Measurements from ENCODE around the gene CLCN3. TPM values are rescaled to one million over a fixed set of nuclear protein-coding genes. Genes with fewer than 3 reads are reported as not detected.
A peak's percentile ranks its signal among the peaks of the same experiment; 100 is the strongest.

Gene CLCN3
- total and polyA plus RNA-seq, 2 experiments from 2014 or later, result 10.9 to 22.9 TPM

- TF ChIP-seq NANOG (IDR thresholded peaks at IDR 0.05; ENCODE audit: borderline replicate concordance) (no peak), CREB1 (CRISPR knock-in tag; IDR thresholded peaks at IDR 0.05; ENCODE audit: low read depth) (no peak), ZNF331 (CRISPR knock-in tag; IDR thresholded peaks at IDR 0.05; ENCODE audit: low read depth) (no peak), ZNF114 (CRISPR knock-in tag; IDR thresholded peaks at IDR 0.05) (no peak), CTCF (conservative IDR thresholded peaks at IDR 0.05; ENCODE audit: low read depth in 2 of 2) (no peak), STAT1 (IDR thresholded peaks at IDR 0.05; ENCODE audit: unreplicated experiment) (no peak)
- TF ChIP-seq, protein P1, sequence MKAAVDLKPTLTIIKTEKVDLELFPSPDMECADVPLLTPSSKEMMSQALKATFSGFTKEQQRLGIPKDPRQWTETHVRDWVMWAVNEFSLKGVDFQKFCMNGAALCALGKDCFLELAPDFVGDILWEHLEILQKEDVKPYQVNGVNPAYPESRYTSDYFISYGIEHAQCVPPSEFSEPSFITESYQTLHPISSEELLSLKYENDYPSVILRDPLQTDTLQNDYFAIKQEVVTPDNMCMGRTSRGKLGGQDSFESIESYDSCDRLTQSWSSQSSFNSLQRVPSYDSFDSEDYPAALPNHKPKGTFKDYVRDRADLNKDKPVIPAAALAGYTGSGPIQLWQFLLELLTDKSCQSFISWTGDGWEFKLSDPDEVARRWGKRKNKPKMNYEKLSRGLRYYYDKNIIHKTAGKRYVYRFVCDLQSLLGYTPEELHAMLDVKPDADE (IDR thresholded peaks at IDR 0.05), result no peak
Measured at GRCh38 chr4:169617306-169617705, 3.1 kb upstream of the CLCN3 start (continued).

DNA sequence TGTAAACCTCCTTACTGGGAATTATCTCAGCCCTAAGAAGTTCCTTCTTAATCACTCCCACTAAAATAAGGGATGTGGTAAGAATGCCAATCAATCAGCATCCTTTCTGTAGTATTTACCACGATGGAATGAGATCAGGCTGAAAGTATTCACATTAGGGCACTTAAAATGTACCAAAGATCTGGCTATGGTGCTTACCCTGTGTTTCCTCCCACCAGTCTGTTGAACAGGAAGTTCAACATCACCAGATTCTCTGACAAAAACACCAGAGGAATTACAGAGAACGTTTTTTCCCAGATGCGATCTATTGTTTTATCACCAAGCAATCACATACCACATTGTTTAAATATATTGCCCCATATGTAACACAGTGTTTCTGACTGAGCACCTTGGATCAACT lies 2.1 kb upstream of the CLCN3 start:
- H3K4me1 Mint-ChIP-seq, result peaks cover 18% of the 10 kb centered on the region
- ATAC-seq (no peak), DNase-seq (ENCODE audit: low spot score) (no peak)
- Histone ChIP-seq H3K9me2 (ENCODE audit: insufficient read depth) (no peaks in the 10 kb centered on the region), H3K4me1 (ENCODE audit: insufficient read depth) (0 out of 2 replicates have a peak, but pooled peaks cover 17% of the 10 kb centered on the region), H3K79me2 (replicated peaks; ENCODE audit: insufficient read depth) (peaks cover 27% of the 10 kb centered on the region), H3F3A (replicated peaks; ENCODE audit: low read depth) (0 out of 2 replicates have a peak, but pooled peaks cover 3% of the 10 kb centered on the region), H3K27me3 (ENCODE audit: insufficient read depth) (no peaks in the 10 kb centered on the region), H3K36me3 (ENCODE audit: insufficient read depth) (no peaks in the 10 kb centered on the region), H3K27ac (ENCODE audit: low read depth) (no peak overlapping the region), H4K20me1 (replicated peaks; ENCODE audit: insufficient read depth) (no peaks in the 10 kb centered on the region), H3K4me2 (no peak overlapping the region), H2AFZ (no peak overlapping the region), H3K4me3 (no peak overlapping the region)
- TF ChIP-seq CTCF (conservative IDR thresholded peaks at IDR 0.05; ENCODE audit: low read depth in 2 of 2), result no peak
- no peaks in the 10 kb centered on the region for H3K27me3 Mint-ChIP-seq (ENCODE audit: insufficient read depth, low read depth, poor library complexity)
- H3K9me3 Mint-ChIP-seq, result no peaks in the 10 kb centered on the region; the same call in 2 of the 3 replicates
- H3K36me3 Mint-ChIP-seq (ENCODE audit: low read depth), result no peaks in the 10 kb centered on the region
- no peak overlapping the region for H3K27ac Mint-ChIP-seq
- H3K4me3 Mint-ChIP-seq, result no peak overlapping the region

GRCh38 chr4:169618986-169619385 lies 1.4 kb upstream of the CLCN3 start:
- Histone ChIP-seq H3K79me2 (replicated peaks; ENCODE audit: insufficient read depth) (peaks cover 34% of the 10 kb centered on the region), H3K4me2 (peak overlapping the region; percentile 99; the same call in 1 of the 2 replicates), H2AFZ (peak overlapping the region; percentile 35; the same call in 1 of the 2 replicates), H4K20me1 (replicated peaks; ENCODE audit: insufficient read depth) (no peaks in the 10 kb centered on the region), H3K4me1 (ENCODE audit: insufficient read depth) (0 out of 2 replicates have a peak, but pooled peaks cover 17% of the 10 kb centered on the region), H3K4me3 (peak overlapping the region; percentile 84), H3F3A (replicated peaks; ENCODE audit: low read depth) (0 out of 2 replicates have a peak, but pooled peaks cover 3% of the 10 kb centered on the region), H3K27me3 (ENCODE audit: insufficient read depth) (no peaks in the 10 kb centered on the region), H3K36me3 (ENCODE audit: insufficient read depth) (no peaks in the 10 kb centered on the region), H3K27ac (ENCODE audit: low read depth) (no peak overlapping the region), H3K9me2 (ENCODE audit: insufficient read depth) (no peaks in the 10 kb centered on the region)
- TF ChIP-seq STAT1 (IDR thresholded peaks at IDR 0.05; ENCODE audit: unreplicated experiment), result no peak
- TF ChIP-seq EZH2phosphoT487 (IDR thresholded peaks at IDR 0.05; ENCODE audit: unreplicated experiment), result no peak
- no peak for TF ChIP-seq NANOG (IDR thresholded peaks at IDR 0.05; ENCODE audit: borderline replicate concordance)
- peaks cover 18% of the 10 kb centered on the region for H3K4me1 Mint-ChIP-seq
- H3K4me3 Mint-ChIP-seq, result peak overlapping the region; percentile 96
- ATAC-seq, result no peak
- H3K9me3 Mint-ChIP-seq, result no peaks in the 10 kb centered on the region; the same call in 2 of the 3 replicates
- no peaks in the 10 kb centered on the region for H3K27me3 Mint-ChIP-seq (ENCODE audit: insufficient read depth, low read depth, poor library complexity)
- H3K27ac Mint-ChIP-seq, result no peak overlapping the region
- H3K36me3 Mint-ChIP-seq (ENCODE audit: low read depth), result no peaks in the 10 kb centered on the region
- DNase-seq (ENCODE audit: low spot score), result no peak

Data from GM23338 (cell line).